H9 (cell line): Measurements from ENCODE around the gene TUT4. TPM values are rescaled to one million over a fixed set of nuclear protein-coding genes. Genes with fewer than 3 reads are reported as not detected.

ENCODE experiments used
- DNase-seq: peaks from one replicate; pipeline ENCODE4 v3.0.0-alpha.2; 2017
- H2AFZ ChIP-seq: one replicate; pipeline ENCODE4 v1.6.1; 2013; ENCODE audit warnings: mild to moderate bottlenecking, low read length, control low read depth, moderate library complexity
- H2AK5ac ChIP-seq: 2 replicates; pipeline ENCODE4 v1.6.1; 2013; ENCODE audit warnings: low read length, control low read depth, mixed read lengths; ENCODE audit not compliant: insufficient read length
- H2BK120ac ChIP-seq: one replicate; pipeline ENCODE4 v1.6.1; 2013; ENCODE audit warnings: low read depth, mild to moderate bottlenecking, low read length, control low read depth, inconsistent platforms; ENCODE audit not compliant: poor library complexity, severe bottlenecking
- H2BK12ac ChIP-seq: 2 replicates; pipeline ENCODE4 v1.6.1; 2013; ENCODE audit warnings: low read length, control low read depth, mixed read lengths, low read depth; ENCODE audit not compliant: insufficient read length
- H2BK15ac ChIP-seq: 2 replicates; pipeline ENCODE4 v1.6.1; 2013; ENCODE audit warnings: low read depth, low read length, control low read depth
- H2BK20ac ChIP-seq: one replicate; pipeline ENCODE4 v1.6.1; 2013; ENCODE audit warnings: low read depth, mild to moderate bottlenecking, low read length, control low read depth, inconsistent platforms; ENCODE audit not compliant: poor library complexity, severe bottlenecking
- H2BK5ac ChIP-seq: 2 replicates; pipeline ENCODE4 v1.6.1; 2013; ENCODE audit warnings: low read length, control low read depth, mixed read lengths; ENCODE audit not compliant: insufficient read length
- H3K14ac ChIP-seq: 2 replicates; pipeline ENCODE4 v1.6.1; 2013; ENCODE audit warnings: low read length, control low read depth; ENCODE audit not compliant: insufficient read depth
- H3K18ac ChIP-seq: 2 replicates; pipeline ENCODE4 v1.6.1; 2013; ENCODE audit warnings: low read depth, mild to moderate bottlenecking, mixed read lengths, low read length, control low read depth; ENCODE audit not compliant: insufficient read length
- H3K23ac ChIP-seq: 2 replicates; pipeline ENCODE4 v1.6.1; 2013; ENCODE audit warnings: low read length, control low read depth, mixed read lengths, low read depth; ENCODE audit not compliant: insufficient read length
- H3K23me2 ChIP-seq: 2 replicates; pipeline ENCODE4 v1.6.1; 2013; ENCODE audit warnings: low read depth, mild to moderate bottlenecking, mixed read lengths, low read length, control low read depth; ENCODE audit not compliant: insufficient read length, poor library complexity, severe bottlenecking
- H3K27ac ChIP-seq: 2 replicates; pipeline ENCODE4 v1.5.1; 2013; ENCODE audit warnings: low read length, control low read depth, mixed read lengths, low read depth; ENCODE audit not compliant: insufficient read length
- H3K27me3 ChIP-seq: 2 replicates; pipeline ENCODE4 v1.6.1; 2013; ENCODE audit warnings: low read length, control low read depth, inconsistent platforms; ENCODE audit not compliant: insufficient read depth
- H3K4ac ChIP-seq: 2 replicates; pipeline ENCODE4 v1.6.1; 2013; ENCODE audit warnings: low read depth, mild to moderate bottlenecking, control low read depth, inconsistent platforms, low read length, moderate library complexity
- H3K4me1 ChIP-seq: 2 replicates; pipeline ENCODE4 v1.6.1; 2013; ENCODE audit warnings: low read length, control low read depth, inconsistent platforms; ENCODE audit not compliant: insufficient read depth
- H3K4me2 ChIP-seq: 2 replicates; pipeline ENCODE4 v1.6.1; 2013; ENCODE audit warnings: low read length, control low read depth, mixed read lengths; ENCODE audit not compliant: insufficient read length, insufficient read depth
- H3K56ac ChIP-seq: 2 replicates; pipeline ENCODE4 v1.6.1; 2013; ENCODE audit warnings: low read depth, mild to moderate bottlenecking, mixed read lengths, low read length, control low read depth; ENCODE audit not compliant: insufficient read length
- H3K79me1 ChIP-seq: 2 replicates; pipeline ENCODE4 v1.6.1; 2013; ENCODE audit warnings: low read depth, mild to moderate bottlenecking, moderate library complexity, low read length, control low read depth, inconsistent platforms; ENCODE audit not compliant: insufficient read depth, poor library complexity, severe bottlenecking
- H3K79me2 ChIP-seq: 2 replicates; pipeline ENCODE4 v1.6.1; 2013; ENCODE audit warnings: low read length, control low read depth, inconsistent platforms; ENCODE audit not compliant: insufficient read depth
- H3K9ac ChIP-seq: 2 replicates; pipeline ENCODE4 v1.6.1; 2013; ENCODE audit warnings: low read length, control low read depth, mixed read lengths; ENCODE audit not compliant: insufficient read length; ENCODE audit errors: extremely low read depth
- H3K9me3 ChIP-seq: one replicate; pipeline ENCODE4 v1.6.1; 2013; ENCODE audit warnings: low read depth, low read length, inconsistent platforms; ENCODE audit not compliant: control insufficient read depth
- H3T11ph ChIP-seq: one replicate; pipeline ENCODE4 v1.6.1; 2013; ENCODE audit warnings: mild to moderate bottlenecking, low read length, control low read depth, inconsistent platforms
- H4K20me1 ChIP-seq: one replicate; pipeline ENCODE4 v1.6.1; 2013; ENCODE audit not compliant: control insufficient read depth, insufficient read length, insufficient read depth
- H4K5ac ChIP-seq: 2 replicates; pipeline ENCODE4 v1.6.1; 2013; ENCODE audit warnings: low read depth, mild to moderate bottlenecking, mixed read lengths, low read length, control low read depth; ENCODE audit not compliant: insufficient read length
- H4K8ac ChIP-seq: replicated peaks from 2 replicates; pipeline ENCODE4 v1.6.1; 2013; ENCODE audit warnings: low read length, control low read depth, mixed read lengths, low read depth; ENCODE audit not compliant: insufficient read length
- H4K91ac ChIP-seq: 2 replicates; pipeline ENCODE4 v1.6.1; 2013; ENCODE audit warnings: low read depth, mild to moderate bottlenecking, moderate library complexity, mixed read lengths, low read length, control low read depth; ENCODE audit not compliant: insufficient read length
- H3K27ac Mint-ChIP-seq, 3 experiments: 2 replicates in 2 of 3; 3 replicates in 1 of 3; pipeline ENCODE4 v1.8.0; 2020 to 2021; ENCODE audit warnings: mixed read lengths in 3 of 3, mild to moderate bottlenecking in 1 of 3, moderate library complexity in 1 of 3
- H3K27me3 Mint-ChIP-seq: 2 replicates; pipeline ENCODE4 v1.8.0; 2021; ENCODE audit warnings: low read depth, mild to moderate bottlenecking, moderate library complexity, mixed read lengths
- H3K36me3 Mint-ChIP-seq, 3 experiments: 2 replicates in 2 of 3; 3 replicates in 1 of 3; pipeline ENCODE4 v1.8.0; 2020 to 2021; ENCODE audit warnings: low read depth in 3 of 3, mixed read lengths in 3 of 3; ENCODE audit not compliant: insufficient read depth in 1 of 3
- H3K4me1 Mint-ChIP-seq, 2 experiments: 2 replicates each; pipeline ENCODE4 v1.8.0; 2020; ENCODE audit warnings: mixed read lengths in 2 of 2
- H3K4me3 Mint-ChIP-seq, 2 experiments: 2 replicates in 1 of 2; 3 replicates in 1 of 2; pipeline ENCODE4 v1.8.0; 2020 to 2021; ENCODE audit warnings: mild to moderate bottlenecking in 2 of 2, mixed read lengths in 2 of 2, moderate library complexity in 1 of 2
- H3K9me3 Mint-ChIP-seq, 2 experiments: 2 replicates in 1 of 2; 3 replicates in 1 of 2; pipeline ENCODE4 v1.8.0; 2020; ENCODE audit warnings: mild to moderate bottlenecking in 2 of 2, mixed read lengths in 2 of 2, moderate library complexity in 1 of 2
- CTCF ChIP-seq: fragments of 200-600 bp; sonication (generic); conservative IDR thresholded peaks from 3 replicates; pipeline ENCODE4 v1.8.0; 2021; ENCODE audit warnings: antibody characterized with exemption, mild to moderate bottlenecking
- WGBS: extraction: QIAGEN DNeasy Blood & Tissue Kit; methylation state at CpG from one replicate; pipeline ENCODE4 v1.1.7; 2013; ENCODE audit warnings: missing lambda C conversion rate, low lambda C conversion rate, mixed read lengths; ENCODE audit not compliant: insufficient read length; ENCODE audit errors: extremely low coverage; 5-methylcytosine and 5-hydroxymethylcytosine counted together
- total RNA-seq: library from RNA; stranded (reverse); gene quantifications from 2 replicates; pipeline ENCODE4 v1.2.1, GENCODE V29; 2021

The TUT4 gene
- total RNA-seq, 1 experiment from 2014 or later = 59.3 TPM

- Histone ChIP-seq H2AK5ac (no peak overlapping the region), H2BK12ac (no peak overlapping the region), H3T11ph (no peak overlapping the region), H3K14ac (no peak overlapping the region), H2AFZ (no peak overlapping the region), H3K79me1 (no peaks in the 10 kb centered on the region), H4K5ac (no peak overlapping the region), H3K4me2 (no peak overlapping the region), H4K20me1 (no peaks in the 10 kb centered on the region), H3K9me3 (no peaks in the 10 kb centered on the region), H2BK15ac (no peak overlapping the region), H3K27ac (no peak overlapping the region), H3K27me3 (no peaks in the 10 kb centered on the region; the same call in 1 of the 2 replicates), H2BK20ac (no peak overlapping the region), H4K8ac (no peak overlapping the region), H4K91ac (no peak overlapping the region), H3K56ac (no peak overlapping the region), H3K79me2 (no peaks in the 10 kb centered on the region), H3K18ac (no peak overlapping the region), H3K23me2 (no peaks in the 10 kb centered on the region), H3K4ac (no peak overlapping the region), H3K9ac (no peak overlapping the region), H3K4me1 (no peaks in the 10 kb centered on the region), H2BK120ac (no peak overlapping the region), H3K23ac (no peak overlapping the region), H2BK5ac (no peak overlapping the region)
- H3K4me3 Mint-ChIP-seq = no peak overlapping the region
- TF ChIP-seq CTCF = no peak
- WGBS = no CpG with 5 or more reads among the region's 10 CpGs
- no peaks in the 10 kb centered on the region for H3K36me3 Mint-ChIP-seq
- peaks cover 3 to 8% of the 10 kb centered on the region in 2 experiments; a peak in 2 of 4 replicates for H3K4me1 Mint-ChIP-seq
- H3K9me3 Mint-ChIP-seq = no peaks in the 10 kb centered on the region
- no peak overlapping the region for H3K27ac Mint-ChIP-seq
- H3K27me3 Mint-ChIP-seq = peaks cover 3% of the 10 kb centered on the region; the same call in 1 of the 2 replicates
- DNase-seq = no peak
Measured at GRCh38 chr1:52582116-52582696, 29.3 kb upstream of the TUT4 start.
